Measurements from ENCODE around the gene VDAC1. TPM values are rescaled to one million over a fixed set of nuclear protein-coding genes. Genes with fewer than 3 reads are reported as not detected.

VDAC1 gene
- total and polyA plus RNA-seq, 10 of the 15 experiments (the other 5 are each of a cell fraction or from before 2014, with no cell fraction given) = 245 to 488 (median 349) TPM

DNA sequence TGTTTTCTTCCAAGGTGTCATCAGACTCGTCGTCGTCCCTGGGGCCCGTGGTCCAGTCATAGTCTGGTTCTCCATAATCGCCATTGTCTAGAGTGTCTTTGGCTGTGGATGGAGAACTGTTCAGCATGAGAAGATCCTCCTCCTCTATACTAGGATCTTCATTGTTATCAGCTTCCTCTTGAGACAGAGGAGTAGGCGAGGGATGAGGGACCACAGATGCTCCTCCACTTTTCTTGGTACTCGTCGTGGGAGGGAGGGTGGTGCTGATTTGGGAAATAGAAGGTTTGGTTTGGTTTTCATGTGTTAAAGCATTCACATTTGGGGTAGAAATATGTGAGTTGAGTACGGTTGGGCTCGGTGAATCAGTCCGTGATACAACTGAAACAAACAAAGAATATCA is 45.1 kb downstream of the VDAC1 start:
- TF ChIP-seq MTA2 (IDR thresholded peaks at IDR 0.05; ENCODE audit: low read depth) (no peak), RELB (IDR thresholded peaks at IDR 0.05; ENCODE audit: low read depth) (no peak), SIX5 (IDR thresholded peaks at IDR 0.05; ENCODE audit: low read depth, low read length, severe bottlenecking) (no peak), ZZZ3 (IDR thresholded peaks at IDR 0.05; ENCODE audit: control insufficient read depth, insufficient read length, low read depth) (no peak), POU2F2 (IDR thresholded peaks at IDR 0.05; ENCODE audit: borderline replicate concordance, low read depth, low read length) (no peak), STAT3 (IDR thresholded peaks at IDR 0.05; ENCODE audit: low read depth, low read length) (no peak), BACH1 (IDR thresholded peaks at IDR 0.05; ENCODE audit: borderline replicate concordance) (no peak), EP300 (IDR thresholded peaks at IDR 0.05; ENCODE audit: borderline replicate concordance in 1 of 2, control insufficient read depth in 1 of 2, low read depth in 2 of 2, low read length in 2 of 2) (no peak)
- peaks cover 13% of the 10 kb centered on the region for H3K4me1 ChIP-seq (ENCODE audit: control insufficient read depth, insufficient read depth, low read length)
- ChIA-PET POLR2A (interaction anchor here (1.3 to 1.6 kb wide), 2 partner anchors 11 to 30 kb away, joined by 4 to 6 read pairs; no protein-coding TSS in a partner anchor), RAD21 (ENCODE audit: unreplicated experiment) (no interaction called here), CTCF (interaction anchor here (1.2 to 2.3 kb wide), 4 partner anchors 10 to 536 kb away, joined by 3 to 5 read pairs (median 4); no protein-coding TSS in a partner anchor), SMC1A (ENCODE audit: uncharacterized antibody, unreplicated experiment) (no interaction called here)
- H2AFZ ChIP-seq (ENCODE audit: control insufficient read depth, low read depth, low read length) = no peak overlapping the region
- H3K9me3 ChIP-seq (replicated peaks; ENCODE audit: control insufficient read depth, insufficient read depth, low read length) = no peaks in the 10 kb centered on the region; the same call in 1 of the 3 replicates
- in situ Hi-C loops (cut with MboI) = no loop called here
- no peak for DNase-seq (ENCODE audit: low read depth, low spot score)
- no TSS peak for BruUV-seq (replicated peaks)
- H3K4me3 ChIP-seq = no peak overlapping the region
- no peaks in the 10 kb centered on the region for H3K27me3 ChIP-seq (replicated peaks in 1 of 2; ENCODE audit: control insufficient read depth in 2 of 2, insufficient read depth in 2 of 2, low read length in 1 of 2)
- no peak overlapping the region for H3K4me2 ChIP-seq (ENCODE audit: control insufficient read depth, insufficient read depth)
- H3K79me2 ChIP-seq (ENCODE audit: control insufficient read depth, insufficient read depth, low read length) = peaks cover 29% of the 10 kb centered on the region
- ATAC-seq = no peak
- H3K36me3 ChIP-seq (ENCODE audit: control insufficient read depth in 2 of 2, insufficient read depth in 2 of 2, low read length in 1 of 2) = peaks cover 1 to 6% of the 10 kb centered on the region in 2 experiments; a peak in 1 of 4 replicates
- FAIRE-seq = no peak
- no peaks in the 10 kb centered on the region for H4K20me1 ChIP-seq (ENCODE audit: control insufficient read depth, insufficient read depth)
- intact Hi-C loops (cut with micrococcal nuclease; ENCODE audit: unreplicated experiment) = no loop called here
- H3K27ac ChIP-seq (ENCODE audit: control insufficient read depth, insufficient read depth) = no peak overlapping the region
- H3K9ac ChIP-seq (ENCODE audit: control insufficient read depth, insufficient read depth, low read length) = no peak overlapping the region
- 89% methylated on average over 11 of the region's 11 CpGs for WGBS (ENCODE audit: insufficient coverage, insufficient replicate concordance, low lambda C conversion rate, missing lambda C conversion rate)
